HepG2 (cell line): ENCODE results near the gene DUS2. TPM values are rescaled to one million over a fixed set of nuclear protein-coding genes. Genes with fewer than 3 reads are reported as not detected.

Experiments
- ATF7-NPFF ChIP-seq: sonication (generic); formaldehyde crosslinking; IDR thresholded peaks from 2 replicates; pipeline ENCODE4 v1.8.1; 2023; ENCODE audit warnings: mild to moderate bottlenecking, low read depth, missing genetic modification reagents, moderate library complexity
- CCAR2 ChIP-seq: fragments of 200-400 bp; formaldehyde crosslinking; optimal IDR thresholded peaks from 2 replicates; pipeline ENCODE3; 2018; ENCODE audit warnings: low read depth, mild to moderate bottlenecking, low read length, moderate library complexity
- CHD2 ChIP-seq: IDR thresholded peaks from 2 replicates; pipeline ENCODE4 v1.6.1; 2011; ENCODE audit warnings: low read depth, low read length, improper control_type of control experiment
- E2F5 ChIP-seq: sonication (generic); formaldehyde crosslinking; conservative IDR thresholded peaks from 2 replicates; pipeline ENCODE4 v1.4.0; 2020; ENCODE audit warnings: missing genetic modification reagents
- GPBP1L1 ChIP-seq: sonication (generic); formaldehyde crosslinking; IDR thresholded peaks from 2 replicates; pipeline ENCODE4 v1.5.0; 2020; ENCODE audit warnings: mild to moderate bottlenecking, missing genetic modification reagents
- HIC2 ChIP-seq: sonication (generic); formaldehyde crosslinking; IDR thresholded peaks from 2 replicates; pipeline ENCODE4 v1.9.0; 2022; ENCODE audit warnings: low read depth, missing genetic modification reagents
- KDM2A ChIP-seq: sonication (generic); formaldehyde crosslinking; IDR thresholded peaks from 2 replicates; pipeline ENCODE4 v1.4.0; 2020; ENCODE audit warnings: low read depth, missing genetic modification reagents, borderline replicate concordance
- KDM5B ChIP-seq: sonication (generic); formaldehyde crosslinking; IDR thresholded peaks from 2 replicates; pipeline ENCODE4 v1.4.0; 2020; ENCODE audit warnings: missing genetic modification reagents, mild to moderate bottlenecking, borderline replicate concordance
- MAF1 ChIP-seq: sonication (generic); formaldehyde crosslinking; IDR thresholded peaks from 2 replicates; pipeline ENCODE4 v1.5.0; 2020; ENCODE audit warnings: missing genetic modification reagents, borderline replicate concordance
- MAFK ChIP-seq, 2 experiments: IDR thresholded peaks in 1 of 2; conservative IDR thresholded peaks in 1 of 2; 2 replicates each; pipeline ENCODE4 v1.6.1; 2011; ENCODE audit warnings: improper control_type of control experiment in 2 of 2, low read length in 2 of 2
- MXI1 ChIP-seq: IDR thresholded peaks from 3 replicates; pipeline ENCODE4 v1.6.1; 2012; ENCODE audit warnings: low read depth, low read length, inconsistent platforms, borderline replicate concordance
- NCOA2 ChIP-seq: sonication (generic); formaldehyde crosslinking; IDR thresholded peaks from 2 replicates; pipeline ENCODE4 v1.8.0; 2022; ENCODE audit warnings: inconsistent platforms
- SMC3 ChIP-seq: IDR thresholded peaks from 2 replicates; pipeline ENCODE4 v1.6.1; 2011; ENCODE audit warnings: low read length, improper control_type of control experiment
- TEAD2 ChIP-seq: sonication (generic); formaldehyde crosslinking; IDR thresholded peaks from 2 replicates; pipeline ENCODE4 v1.9.0; 2021; ENCODE audit warnings: missing genetic modification reagents
- ZFY ChIP-seq: sonication (generic); formaldehyde crosslinking; IDR thresholded peaks from 2 replicates; pipeline ENCODE4 v1.4.0; 2020; ENCODE audit warnings: missing genetic modification reagents
- ZNF24 ChIP-seq: fragments of 450-650 bp; IDR thresholded peaks from 2 replicates; pipeline ENCODE4 v1.6.1; 2017; ENCODE audit warnings: antibody characterized with exemption, mild to moderate bottlenecking
- ZNF431 ChIP-seq: sonication (generic); formaldehyde crosslinking; IDR thresholded peaks from 2 replicates; pipeline ENCODE4 v1.9.0; 2022; ENCODE audit warnings: missing genetic modification reagents, low read depth, mild to moderate bottlenecking, borderline replicate concordance
- ZNF451 ChIP-seq: sonication (generic); formaldehyde crosslinking; IDR thresholded peaks from 2 replicates; pipeline ENCODE4 v1.5.0; 2020; ENCODE audit warnings: mild to moderate bottlenecking, missing genetic modification reagents
- ZNF570 ChIP-seq: sonication (generic); formaldehyde crosslinking; IDR thresholded peaks from 2 replicates; pipeline ENCODE4 v1.4.0; 2020; ENCODE audit warnings: mild to moderate bottlenecking, missing genetic modification reagents, borderline replicate concordance
- ZNF605 ChIP-seq: sonication (generic); formaldehyde crosslinking; IDR thresholded peaks from 2 replicates; pipeline ENCODE4 v1.8.0; 2022; ENCODE audit warnings: mild to moderate bottlenecking, missing genetic modification reagents
- ZNF841 ChIP-seq: sonication (generic); formaldehyde crosslinking; IDR thresholded peaks from 2 replicates; pipeline ENCODE4 v1.8.1; 2023; ENCODE audit warnings: missing genetic modification reagents, borderline replicate concordance
- polyA plus RNA-seq, 8 experiments: library from polyadenylated mRNA; depleted of rRNA in 3 of 8; stranded (reverse) in 7 of 8; unstranded in 1 of 8; fragments of >200 nt; fragmentation: Illumina TruSeq in 4 of 8; extraction: Trizol in 4 of 8; gene quantifications; 2 replicates each; pipeline versions ENCODE4 v1.2.1 to v1.2.3, GENCODE V29; 2011 to 2016; ENCODE audit warnings: low read depth in 4 of 8, missing spikeins in 1 of 8, mixed read lengths in 1 of 8; ENCODE audit not compliant: insufficient read depth in 1 of 8
- total RNA-seq, 5 experiments: library from RNA; depleted of rRNA; stranded (reverse); fragments of >200 nt; fragmentation: Illumina TruSeq; extraction: Trizol; gene quantifications; 2 replicates each; pipeline ENCODE4 v1.2.3, GENCODE V29; 2016; ENCODE audit warnings: low read depth in 1 of 5
- TF ChIP-seq, protein P1 (sequence below): IDR thresholded peaks from 2 replicates; pipeline ENCODE4 v1.6.1; 2018; ENCODE audit warnings: missing genetic modification reagents, mild to moderate bottlenecking, missing compliant biosample characterization
- TF ChIP-seq, protein P2 (sequence below): sonication (generic); formaldehyde crosslinking; IDR thresholded peaks from 2 replicates; pipeline ENCODE4 v1.4.0; 2020; ENCODE audit warnings: missing genetic modification reagents

Gene DUS2
- total and polyA plus RNA-seq, 2 of the 13 experiments (the other 11 are each of a cell fraction or from before 2014, with no cell fraction given): 17.8 to 25.1 TPM

- TF ChIP-seq HIC2 (CRISPR knock-in tag): peak; percentile 41; the same call in 1 of the 2 replicates
- TF ChIP-seq ZNF841 (CRISPR knock-in tag): no peak
- TF ChIP-seq SMC3: peak; percentile 91
- TF ChIP-seq ATF7-NPFF (CRISPR knock-in tag): no peak
- peak; percentile 45 for TF ChIP-seq ZFY
- TF ChIP-seq MAF1 (CRISPR knock-in tag): no peak
- TF ChIP-seq, protein P1, sequence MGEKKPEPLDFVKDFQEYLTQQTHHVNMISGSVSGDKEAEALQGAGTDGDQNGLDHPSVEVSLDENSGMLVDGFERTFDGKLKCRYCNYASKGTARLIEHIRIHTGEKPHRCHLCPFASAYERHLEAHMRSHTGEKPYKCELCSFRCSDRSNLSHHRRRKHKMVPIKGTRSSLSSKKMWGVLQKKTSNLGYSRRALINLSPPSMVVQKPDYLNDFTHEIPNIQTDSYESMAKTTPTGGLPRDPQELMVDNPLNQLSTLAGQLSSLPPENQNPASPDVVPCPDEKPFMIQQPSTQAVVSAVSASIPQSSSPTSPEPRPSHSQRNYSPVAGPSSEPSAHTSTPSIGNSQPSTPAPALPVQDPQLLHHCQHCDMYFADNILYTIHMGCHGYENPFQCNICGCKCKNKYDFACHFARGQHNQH (CRISPR knock-in tag): peak; percentile 49; the same call in 1 of the 2 replicates
- no peak for TF ChIP-seq MAFK (conservative IDR thresholded peaks at IDR 0.05 in 1 of 2, IDR thresholded peaks at IDR 0.05 in 1 of 2; ENCODE audit: low read length in 2 of 2)
- 0 out of 2 replicates have a peak, but pooled peaks have one; percentile 66 for TF ChIP-seq ZNF431 (CRISPR knock-in tag)
- TF ChIP-seq ZNF24: no peak
- TF ChIP-seq CHD2: no peak
- TF ChIP-seq E2F5 (CRISPR knock-in tag): no peak
- TF ChIP-seq NCOA2 (CRISPR knock-in tag): peak; percentile 11; the same call in 1 of the 2 replicates
- peak; percentile 75 for TF ChIP-seq KDM2A
- TF ChIP-seq GPBP1L1 (CRISPR knock-in tag): no peak
- no peak; the same call in 2 of the 3 replicates for TF ChIP-seq MXI1
- 0 out of 2 replicates have a peak, but pooled peaks have one; percentile 72 for TF ChIP-seq ZNF570 (CRISPR knock-in tag)
- no peak for TF ChIP-seq CCAR2
- peak; percentile 31; the same call in 1 of the 2 replicates for TF ChIP-seq KDM5B (CRISPR knock-in tag)
- TF ChIP-seq ZNF605 (CRISPR knock-in tag): peak; percentile 51; the same call in 1 of the 2 replicates
- no peak for TF ChIP-seq ZNF451 (CRISPR knock-in tag)
- TF ChIP-seq TEAD2 (CRISPR knock-in tag): no peak
- TF ChIP-seq, protein P2, sequence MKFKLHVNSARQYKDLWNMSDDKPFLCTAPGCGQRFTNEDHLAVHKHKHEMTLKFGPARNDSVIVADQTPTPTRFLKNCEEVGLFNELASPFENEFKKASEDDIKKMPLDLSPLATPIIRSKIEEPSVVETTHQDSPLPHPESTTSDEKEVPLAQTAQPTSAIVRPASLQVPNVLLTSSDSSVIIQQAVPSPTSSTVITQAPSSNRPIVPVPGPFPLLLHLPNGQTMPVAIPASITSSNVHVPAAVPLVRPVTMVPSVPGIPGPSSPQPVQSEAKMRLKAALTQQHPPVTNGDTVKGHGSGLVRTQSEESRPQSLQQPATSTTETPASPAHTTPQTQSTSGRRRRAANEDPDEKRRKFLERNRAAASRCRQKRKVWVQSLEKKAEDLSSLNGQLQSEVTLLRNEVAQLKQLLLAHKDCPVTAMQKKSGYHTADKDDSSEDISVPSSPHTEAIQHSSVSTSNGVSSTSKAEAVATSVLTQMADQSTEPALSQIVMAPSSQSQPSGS (CRISPR knock-in tag): peak; percentile 49; the same call in 1 of the 2 replicates
Measured at GRCh38 chr16:68040506-68041288, 17.6 kb downstream of the DUS2 start (continued).
